Coronary artery (tissue), 2 donors: ENCODE results near the gene COL4A6.
A peak's percentile ranks its signal among the peaks of the same experiment; 100 is the strongest.

ENCODE experiments used
- DNase-seq: peaks from one replicate; pipeline ENCODE4 v3.0.0-alpha.2; 2017; ENCODE audit warnings: low spot score
- H3K27ac ChIP-seq, 2 donors: fragments of 200-600 bp; sonication (generic); one replicate each; pipeline ENCODE4 v1.5.1; 2016 to 2019
- H3K4me3 ChIP-seq: fragments of 200-600 bp; sonication (generic); 2 replicates; pipeline ENCODE4 v1.5.1; 2016; ENCODE audit warnings: mild to moderate bottlenecking, moderate library complexity
- CTCF ChIP-seq: fragments of 200-600 bp; sonication (generic); IDR thresholded peaks from one replicate; pipeline ENCODE4 v1.5.1; 2019; ENCODE audit warnings: antibody characterized with exemption

COL4A6 gene

GRCh38 chrX:108437349-108438109, 693 bp downstream of the COL4A6 start:
- DNase-seq, result no peak
- Histone ChIP-seq H3K27ac (peak overlapping the region in 1 of 2 donors; percentile 8), H3K4me3 (peak overlapping the region; percentile 59)
- no peak for TF ChIP-seq CTCF

GRCh38 chrX:108435261-108435660, 3.0 kb downstream of the COL4A6 start:
- H3K27ac ChIP-seq, result no peak overlapping the region
- H3K4me3 ChIP-seq, result no peak overlapping the region
- DNase-seq, result no peak
- TF ChIP-seq CTCF, result no peak

- no peak for TF ChIP-seq CTCF
- DNase-seq, result no peak
- H3K27ac ChIP-seq, result no peak overlapping the region
- H3K4me3 ChIP-seq, result no peak overlapping the region
Observed at GRCh38 chrX:108426262-108426661, 12.0 kb downstream of the COL4A6 start.

- no peak for DNase-seq
- no peak for TF ChIP-seq CTCF
- H3K4me3 ChIP-seq, result no peak overlapping the region
- no peak overlapping the region for H3K27ac ChIP-seq
Observed at GRCh38 chrX:108420481-108420880, 17.7 kb downstream of the COL4A6 start.

GRCh38 chrX:108419401-108419800, 18.8 kb downstream of the COL4A6 start:
- H3K4me3 ChIP-seq, result no peak overlapping the region
- H3K27ac ChIP-seq, result no peak overlapping the region
- DNase-seq, result no peak
- TF ChIP-seq CTCF, result no peak

GRCh38 chrX:108417257-108417656, 21.0 kb downstream of the COL4A6 start:
- TF ChIP-seq CTCF, result no peak
- no peak for DNase-seq

GRCh38 chrX:108415891-108416290, 22.3 kb downstream of the COL4A6 start:
- Histone ChIP-seq H3K4me3 (no peak overlapping the region), H3K27ac (no peak overlapping the region)
- TF ChIP-seq CTCF, result no peak
- DNase-seq, result no peak

More at GRCh38 chrX:108417257-108417656, 21.0 kb downstream of the COL4A6 start:
- H3K27ac ChIP-seq, result no peak overlapping the region
- no peak overlapping the region for H3K4me3 ChIP-seq
